Body of pancreas (tissue), 4 donors: Measurements from ENCODE around the gene RFTN1.

Source experiments
- POLR2A ChIP-seq, 3 donors: fragments of 450-650 bp; IDR thresholded peaks; one replicate each; pipeline ENCODE4 v1.6.1; 2016; ENCODE audit warnings: antibody characterized with exemption in 3 of 3, mild to moderate bottlenecking in 2 of 3
- TF ChIP-seq, protein P1 (sequence below), 7 experiments: fragments of 450-650 bp in 4 of 7; fragments of 200-600 bp in 3 of 7; sonication (generic) in 3 of 7; IDR thresholded peaks; one replicate each; pipeline ENCODE4 v1.5.1; 2016 to 2019; ENCODE audit warnings: antibody characterized with exemption in 7 of 7

DNA sequence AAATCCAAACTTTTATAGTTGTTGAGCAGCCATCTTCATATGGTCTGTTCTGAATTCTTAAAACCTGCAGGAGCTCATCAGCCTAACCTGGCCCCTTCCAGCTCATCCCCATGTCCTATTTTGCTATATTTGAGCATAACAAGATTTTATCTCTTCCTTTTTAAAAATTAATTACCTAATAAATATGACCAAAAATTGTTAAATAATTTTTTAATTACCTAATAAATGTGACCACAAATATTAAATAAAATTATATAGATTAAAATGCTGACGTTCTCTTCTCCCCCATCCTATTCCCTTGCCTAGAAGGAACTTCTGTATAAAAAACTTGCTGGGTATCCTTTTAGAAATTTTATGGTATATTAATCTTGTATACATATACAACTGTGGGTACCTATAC lies 204.8 kb downstream of the RFTN1 start:
- TF ChIP-seq POLR2A (IDR thresholded peaks at IDR 0.05), result no peak
- TF ChIP-seq, protein P1, sequence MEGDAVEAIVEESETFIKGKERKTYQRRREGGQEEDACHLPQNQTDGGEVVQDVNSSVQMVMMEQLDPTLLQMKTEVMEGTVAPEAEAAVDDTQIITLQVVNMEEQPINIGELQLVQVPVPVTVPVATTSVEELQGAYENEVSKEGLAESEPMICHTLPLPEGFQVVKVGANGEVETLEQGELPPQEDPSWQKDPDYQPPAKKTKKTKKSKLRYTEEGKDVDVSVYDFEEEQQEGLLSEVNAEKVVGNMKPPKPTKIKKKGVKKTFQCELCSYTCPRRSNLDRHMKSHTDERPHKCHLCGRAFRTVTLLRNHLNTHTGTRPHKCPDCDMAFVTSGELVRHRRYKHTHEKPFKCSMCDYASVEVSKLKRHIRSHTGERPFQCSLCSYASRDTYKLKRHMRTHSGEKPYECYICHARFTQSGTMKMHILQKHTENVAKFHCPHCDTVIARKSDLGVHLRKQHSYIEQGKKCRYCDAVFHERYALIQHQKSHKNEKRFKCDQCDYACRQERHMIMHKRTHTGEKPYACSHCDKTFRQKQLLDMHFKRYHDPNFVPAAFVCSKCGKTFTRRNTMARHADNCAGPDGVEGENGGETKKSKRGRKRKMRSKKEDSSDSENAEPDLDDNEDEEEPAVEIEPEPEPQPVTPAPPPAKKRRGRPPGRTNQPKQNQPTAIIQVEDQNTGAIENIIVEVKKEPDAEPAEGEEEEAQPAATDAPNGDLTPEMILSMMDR (IDR thresholded peaks at IDR 0.05), result no peak
